ENCODE results near the gene SAG.

- TF ChIP-seq CTCF (IDR thresholded peaks at IDR 0.05; ENCODE audit: poor library complexity) = no peak
- no peak for TF ChIP-seq EZH2 (IDR thresholded peaks at IDR 0.05; ENCODE audit: borderline replicate concordance)
- no peak for TF ChIP-seq EZH2phosphoT487 (IDR thresholded peaks at IDR 0.05; ENCODE audit: low read depth, severe bottlenecking, unreplicated experiment)
These were observed 5.3 kb downstream of the SAG start for GRCh38 chr2:233312874-233313273.

All from hepatocyte (in vitro differentiated cells).